HFFc6 (cell line): ENCODE measurements around the gene DPH2. TPM values are rescaled to one million over a fixed set of nuclear protein-coding genes. Genes with fewer than 3 reads are reported as not detected.

Experiments
- DNase-seq: peaks from one replicate; pipeline ENCODE4 v3.0.0-alpha.2; 2018
- H3K27ac Mint-ChIP-seq: 2 replicates; pipeline ENCODE4 v1.8.0; 2020; ENCODE audit warnings: mild to moderate bottlenecking, mixed read lengths
- H3K27me3 Mint-ChIP-seq: 2 replicates; pipeline ENCODE4 v1.8.0; 2021; ENCODE audit warnings: mild to moderate bottlenecking, moderate library complexity, mixed read lengths; ENCODE audit not compliant: insufficient read depth
- H3K36me3 Mint-ChIP-seq: 2 replicates; pipeline ENCODE4 v1.8.0; 2021; ENCODE audit warnings: low read depth, mixed read lengths
- H3K4me1 Mint-ChIP-seq: 2 replicates; pipeline ENCODE4 v1.8.0; 2020; ENCODE audit warnings: low read depth, mixed read lengths
- H3K4me3 Mint-ChIP-seq: 2 replicates; pipeline ENCODE4 v1.8.0; 2020; ENCODE audit warnings: mild to moderate bottlenecking, moderate library complexity, mixed read lengths
- H3K9me3 Mint-ChIP-seq: 2 replicates; pipeline ENCODE4 v1.8.0; 2020; ENCODE audit warnings: mild to moderate bottlenecking, mixed read lengths
- CTCF ChIP-seq: fragments of 200-600 bp; sonication (generic); IDR thresholded peaks from 2 replicates; pipeline ENCODE4 v1.5.0; 2021; ENCODE audit warnings: antibody characterized with exemption, mild to moderate bottlenecking
- total RNA-seq, 6 experiments: library from RNA; stranded (reverse); fragmentation: NEBNext Ultra II Directional; extraction: Animal tissue kit (Norgen Biotek cat#: 25700); gene quantifications; 2 replicates in 1 of 6; 3 replicates in 5 of 6; pipeline ENCODE4 v1.2.3, GENCODE V29; 2021

The DPH2 gene
- total RNA-seq, 6 experiments from 2014 or later, result 19.1 to 22.7 (median 20.8) TPM

- no peak for TF ChIP-seq CTCF
- Mint-ChIP-seq H3K4me3 (no peak overlapping the region), H3K4me1 (peaks cover 7% of the 10 kb centered on the region), H3K27me3 (peaks cover 3% of the 10 kb centered on the region; the same call in 1 of the 2 replicates), H3K36me3 (no peaks in the 10 kb centered on the region), H3K27ac (no peak overlapping the region), H3K9me3 (no peaks in the 10 kb centered on the region)
- no peak for DNase-seq
Observed at GRCh38 chr1:43938892-43939587, 30.8 kb upstream of the DPH2 start.

- DNase-seq, result no peak
- no peak overlapping the region for H3K4me3 Mint-ChIP-seq
- peaks cover 3% of the 10 kb centered on the region; the same call in 1 of the 2 replicates for H3K27me3 Mint-ChIP-seq
- no peaks in the 10 kb centered on the region for H3K9me3 Mint-ChIP-seq
- TF ChIP-seq CTCF, result no peak
- H3K36me3 Mint-ChIP-seq, result no peaks in the 10 kb centered on the region
- H3K4me1 Mint-ChIP-seq, result peaks cover 19% of the 10 kb centered on the region
- no peak overlapping the region for H3K27ac Mint-ChIP-seq
Observed at GRCh38 chr1:43942411-43942810, 27.4 kb upstream of the DPH2 start.

GRCh38 chr1:43944860-43945259 is 24.9 kb upstream of the DPH2 start:
- Mint-ChIP-seq H3K9me3 (no peaks in the 10 kb centered on the region), H3K36me3 (no peaks in the 10 kb centered on the region), H3K27me3 (no peaks in the 10 kb centered on the region), H3K27ac (no peak overlapping the region), H3K4me3 (no peak overlapping the region), H3K4me1 (peaks cover 34% of the 10 kb centered on the region)
- no peak for TF ChIP-seq CTCF
- DNase-seq, result no peak

GRCh38 chr1:43945674-43946235 is 24.1 kb upstream of the DPH2 start:
- Mint-ChIP-seq H3K36me3 (peaks cover 8% of the 10 kb centered on the region), H3K27me3 (no peaks in the 10 kb centered on the region), H3K4me1 (peaks cover 41% of the 10 kb centered on the region), H3K27ac (peak overlapping the region; percentile 93), H3K4me3 (peak overlapping the region; percentile 92), H3K9me3 (no peaks in the 10 kb centered on the region)
- no peak for DNase-seq
- no peak for TF ChIP-seq CTCF

- peak; percentile 92 for DNase-seq
- no peaks in the 10 kb centered on the region for H3K9me3 Mint-ChIP-seq
- peaks cover 48% of the 10 kb centered on the region for H3K4me1 Mint-ChIP-seq
- H3K27me3 Mint-ChIP-seq, result no peaks in the 10 kb centered on the region
- peak within 1 kb of the TSS; percentile 93 for H3K27ac Mint-ChIP-seq
- peaks cover 13% of the 10 kb centered on the region for H3K36me3 Mint-ChIP-seq
- peak; percentile 86 for TF ChIP-seq CTCF
- peak within 1 kb of the TSS; percentile 92 for H3K4me3 Mint-ChIP-seq
Observed at GRCh38 chr1:43946236-43947060, 23.4 kb upstream of the DPH2 start, which contains the start of gene IPO13. Gene IPO13 (plus strand): TSS chr1:43946950. CDS start chr1:43947601, 651 bp downstream.
